ENCODE measurements around the gene NREP.
"Not testable (repeated sequence)": the region's sequence is repeated elsewhere in the genome, so short reads cannot be mapped to it uniquely, and the experiment has no call there.

NREP gene

GRCh38 chr5:111735583-111736270 is 21.3 kb downstream of the NREP start:
- FAIRE-seq: no peak

- no peak for FAIRE-seq
Observed at GRCh38 chr5:111734597-111734996, 22.4 kb downstream of the NREP start.

- no peak for FAIRE-seq
Observed at GRCh38 chr5:111734013-111734412, 23.0 kb downstream of the NREP start.

GRCh38 chr5:111733571-111733970 is 23.4 kb downstream of the NREP start:
- no peak for FAIRE-seq

- FAIRE-seq: no peak
Observed at GRCh38 chr5:111731638-111732037, 25.4 kb downstream of the NREP start.

GRCh38 chr5:111730659-111731382 is 26.2 kb downstream of the NREP start:
- no peak for FAIRE-seq

GRCh38 chr5:111728941-111729340 is 28.1 kb downstream of the NREP start:
- no peak for FAIRE-seq

GRCh38 chr5:111726986-111727385 is 30.0 kb downstream of the NREP start:
- FAIRE-seq: no peak

- no peak for FAIRE-seq
Observed at GRCh38 chr5:111722140-111722539, 34.9 kb downstream of the NREP start.

GRCh38 chr5:111720333-111720890 is 36.6 kb downstream of the NREP start:
- FAIRE-seq: no peak

GRCh38 chr5:111719773-111720172 is 37.2 kb downstream of the NREP start:
- no peak for FAIRE-seq

GRCh38 chr5:111716789-111717188 is 40.2 kb downstream of the NREP start:
- FAIRE-seq: not testable (repeated sequence)

- FAIRE-seq: no peak
Observed at GRCh38 chr5:111707630-111708164, 49.3 kb downstream of the NREP start.

GRCh38 chr5:111706345-111706744 is 50.6 kb downstream of the NREP start:
- no peak for FAIRE-seq

GRCh38 chr5:111704452-111705085 is 52.4 kb downstream of the NREP start:
- FAIRE-seq: no peak

GRCh38 chr5:111703662-111704061 is 53.3 kb downstream of the NREP start:
- no peak for FAIRE-seq

- FAIRE-seq: no peak
Observed at GRCh38 chr5:111699976-111700375, 57.0 kb downstream of the NREP start.

GRCh38 chr5:111699324-111699723 is 57.7 kb downstream of the NREP start:
- no peak for FAIRE-seq

- no peak for FAIRE-seq
Observed at GRCh38 chr5:111697881-111698757, 58.9 kb downstream of the NREP start.

- FAIRE-seq: no peak
Observed at GRCh38 chr5:111697215-111697614, 59.8 kb downstream of the NREP start.

- no peak for FAIRE-seq
Observed at GRCh38 chr5:111695991-111696390, 61.0 kb downstream of the NREP start.

- no peak for FAIRE-seq
Observed at GRCh38 chr5:111694133-111694532, 62.9 kb downstream of the NREP start.
